Raji (cell line): Measurements from ENCODE around the gene CELA2B.

ENCODE experiments used
- POLR2A ChIP-seq: IDR thresholded peaks from 2 replicates; pipeline ENCODE4 v1.6.1; 2011; ENCODE audit warnings: low read depth, low read length, control low read depth; ENCODE audit not compliant: insufficient read depth

Gene CELA2B

DNA sequence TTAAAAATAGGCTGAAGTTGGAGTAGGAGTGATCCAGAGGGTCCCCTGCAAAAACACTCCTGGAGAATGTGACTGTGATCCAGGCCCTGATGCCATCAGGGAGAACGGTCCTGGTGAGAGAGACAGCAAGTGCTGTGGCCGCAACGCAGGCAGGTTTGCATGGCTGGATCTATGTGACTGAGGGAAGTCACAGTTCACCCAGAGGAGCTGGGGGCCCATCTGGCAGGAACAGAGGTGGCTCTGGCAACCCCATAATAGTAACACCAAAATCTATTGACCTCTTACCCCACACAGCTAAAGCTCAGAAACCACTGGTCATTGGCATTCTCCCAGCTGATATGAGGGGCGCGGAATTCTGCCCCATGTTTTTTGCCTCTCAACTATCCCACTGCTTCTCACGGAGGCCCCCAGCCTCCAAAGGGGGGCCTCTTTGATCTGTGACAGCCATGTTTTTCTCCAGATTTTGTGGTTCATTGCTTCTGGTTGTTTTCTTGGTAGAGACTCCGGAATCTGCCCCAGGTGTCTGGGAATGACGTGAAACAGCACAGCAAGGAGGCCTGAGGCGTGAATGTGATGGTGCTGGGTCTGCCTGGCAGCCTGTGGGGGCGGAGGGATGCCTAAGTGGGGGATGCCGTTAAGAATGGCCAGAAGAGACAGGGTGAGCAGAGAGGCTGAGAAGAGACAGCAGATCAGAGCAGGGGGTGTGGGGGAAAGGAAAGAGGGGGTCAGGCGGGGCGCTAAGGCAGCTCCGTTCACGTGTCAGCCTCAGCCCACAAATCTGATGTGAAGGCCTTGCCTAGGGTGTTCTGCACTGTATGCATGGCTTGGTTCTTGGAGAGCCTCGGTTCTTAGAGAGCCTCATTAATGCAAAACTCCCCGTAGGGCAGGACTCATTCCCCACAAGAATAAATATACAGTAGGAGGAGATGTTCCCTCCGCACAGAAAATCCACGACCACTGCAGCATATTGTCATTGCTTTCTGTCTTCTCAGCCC is 24.6 kb downstream of the CELA2B start:
- TF ChIP-seq POLR2A: no peak

DNA sequence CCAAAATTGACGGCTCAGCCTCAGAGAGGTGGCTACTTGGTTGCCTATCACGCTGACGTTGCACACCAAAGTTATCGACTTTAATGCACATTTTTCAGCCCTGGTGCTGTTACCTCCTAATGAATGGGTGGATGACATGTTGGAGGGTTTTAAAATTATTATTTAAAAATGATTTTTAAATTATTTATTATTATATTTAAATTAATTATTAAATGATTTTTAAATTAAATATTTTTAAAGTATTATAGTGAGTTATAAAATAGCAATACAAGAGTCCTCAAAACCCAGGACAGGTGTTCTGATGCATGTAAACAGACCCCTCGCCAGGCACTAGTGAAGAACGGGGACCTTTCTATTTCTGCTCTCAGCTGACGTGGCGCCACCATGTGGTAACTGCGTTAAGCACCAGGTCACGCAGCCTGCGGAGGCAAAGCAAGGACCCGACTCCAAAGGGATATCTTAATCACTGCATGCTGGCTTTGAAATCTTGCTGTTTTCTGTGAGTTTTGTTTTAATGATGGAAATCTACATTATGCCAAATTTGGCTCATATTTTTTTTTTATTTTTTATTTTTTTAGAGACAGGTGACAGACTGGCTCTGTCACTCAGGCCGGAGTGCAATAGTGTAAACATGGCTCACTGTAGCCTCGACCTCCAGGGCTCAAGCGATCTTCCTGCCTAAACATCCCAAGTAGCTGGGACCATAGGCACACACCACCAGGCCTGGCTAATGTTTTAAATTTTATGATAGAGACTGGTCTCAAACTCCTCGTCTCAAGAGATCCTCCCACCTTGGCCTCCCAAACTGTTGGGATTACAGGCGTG is 25.5 kb downstream of the CELA2B start:
- no peak for TF ChIP-seq POLR2A

DNA sequence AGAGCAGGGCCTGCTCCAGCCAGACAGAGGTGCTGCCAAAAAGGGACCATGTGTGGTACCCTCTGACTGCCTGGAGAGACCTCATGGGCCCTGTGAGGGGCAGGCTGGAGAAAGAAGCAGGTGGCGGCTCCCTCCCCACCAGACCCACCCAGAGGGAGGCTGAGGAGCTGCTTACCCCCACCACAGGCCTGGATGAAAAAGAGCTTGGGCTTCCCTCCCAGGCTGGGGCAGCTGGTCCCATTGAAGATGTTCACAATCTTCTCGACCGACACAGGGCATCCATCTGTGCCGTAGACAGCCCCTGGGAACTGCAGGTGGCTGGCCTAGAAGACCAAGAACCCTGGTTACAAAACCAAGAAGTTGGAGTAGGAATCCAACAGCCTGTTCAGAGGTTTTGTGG is 28.5 kb downstream of the CELA2B start:
- TF ChIP-seq POLR2A: no peak

DNA sequence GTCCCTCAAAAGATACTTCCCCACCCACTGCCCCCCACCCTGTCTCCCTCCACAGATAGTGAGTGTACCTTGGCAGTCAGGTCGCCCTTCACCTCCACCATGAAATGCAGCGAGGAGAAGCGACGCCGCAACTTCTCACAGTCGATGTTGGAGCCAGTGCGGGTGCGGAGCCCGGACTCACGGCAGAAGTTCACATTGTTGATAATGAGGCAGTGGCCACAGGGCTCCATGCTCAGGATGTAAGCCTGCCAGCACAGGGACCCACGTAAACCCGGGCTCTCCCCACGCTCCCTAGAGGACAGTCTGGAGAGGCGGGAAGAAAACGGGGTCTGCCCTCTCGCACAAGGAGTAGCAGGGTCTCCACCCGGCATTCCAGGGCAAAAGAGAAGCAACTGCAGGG is 30.9 kb downstream of the CELA2B start:
- no peak for TF ChIP-seq POLR2A

DNA sequence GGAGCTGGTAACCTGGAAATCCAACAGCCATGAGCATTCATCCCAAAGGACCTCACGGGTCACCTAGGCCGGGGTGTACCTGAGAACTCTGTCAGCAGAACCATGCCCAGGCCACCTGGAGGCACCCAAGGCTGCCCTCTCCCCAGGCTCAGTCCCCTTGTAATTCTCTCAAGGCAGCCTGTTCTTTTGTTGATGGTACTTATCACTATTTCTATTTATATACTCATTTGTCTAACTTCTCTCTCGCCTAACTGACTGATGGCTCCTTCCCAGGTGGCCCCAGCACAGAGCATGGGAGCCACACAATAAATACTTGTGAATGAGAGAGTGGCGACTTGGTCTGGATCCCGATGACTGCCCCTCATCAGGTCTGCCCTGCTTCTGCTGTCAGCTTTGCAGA is 31.4 kb downstream of the CELA2B start:
- no peak for TF ChIP-seq POLR2A

DNA sequence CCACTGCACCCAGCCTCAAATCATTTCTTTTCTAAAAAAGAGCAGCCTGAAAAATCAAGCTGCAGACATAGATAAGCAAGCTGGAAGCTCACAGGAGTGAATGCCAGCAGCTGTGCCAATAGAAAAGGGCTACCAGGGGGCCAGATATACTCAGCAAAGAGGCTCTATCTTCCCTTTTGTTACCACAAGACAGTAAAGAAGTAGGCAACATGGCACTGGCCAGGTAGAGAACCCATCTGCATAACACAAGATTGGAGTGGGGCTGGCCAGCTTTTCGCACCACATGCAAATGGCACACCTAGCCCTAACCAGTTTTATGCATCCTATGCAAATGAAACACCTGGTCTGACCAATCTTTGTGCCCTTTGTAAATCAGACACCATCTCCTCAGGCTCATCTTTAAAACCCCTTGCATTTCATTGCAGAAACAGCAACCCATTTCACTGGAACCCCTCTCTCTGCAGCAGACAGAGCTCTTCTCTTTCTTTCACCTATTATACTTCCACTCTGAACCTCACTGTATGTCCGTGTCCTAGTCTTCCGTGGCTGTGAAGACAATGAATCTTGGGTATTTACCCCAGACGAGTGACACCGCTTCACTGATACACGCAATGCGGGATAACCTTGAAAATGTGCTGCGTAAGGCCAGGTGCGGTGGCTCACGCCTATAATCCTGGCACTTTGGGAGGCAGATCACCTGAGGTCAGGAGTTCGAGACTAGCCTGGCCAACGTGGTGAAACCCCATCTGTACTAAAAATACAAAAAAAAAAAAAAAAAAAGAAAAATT is 33.0 kb downstream of the CELA2B start:
- TF ChIP-seq POLR2A: no peak

DNA sequence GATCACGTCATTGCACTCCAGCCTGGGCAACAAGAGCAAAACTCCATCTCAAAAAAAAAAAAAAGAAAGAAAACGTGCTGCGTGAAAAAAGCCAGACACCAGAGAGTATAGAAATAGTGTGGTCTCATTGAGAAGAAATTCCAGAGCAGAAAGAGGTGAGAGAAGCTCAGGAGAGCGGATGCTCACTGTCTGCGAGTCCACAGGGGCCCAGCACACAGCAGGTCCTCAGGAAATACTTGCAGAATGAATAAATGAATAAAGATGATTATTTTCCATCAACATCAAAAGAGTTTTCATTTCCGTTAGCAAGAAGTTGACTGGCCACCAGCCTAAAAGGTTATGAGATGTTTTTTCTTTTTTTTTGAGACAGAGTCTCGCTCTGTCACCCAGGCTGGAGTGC is 33.7 kb downstream of the CELA2B start:
- no peak for TF ChIP-seq POLR2A

DNA sequence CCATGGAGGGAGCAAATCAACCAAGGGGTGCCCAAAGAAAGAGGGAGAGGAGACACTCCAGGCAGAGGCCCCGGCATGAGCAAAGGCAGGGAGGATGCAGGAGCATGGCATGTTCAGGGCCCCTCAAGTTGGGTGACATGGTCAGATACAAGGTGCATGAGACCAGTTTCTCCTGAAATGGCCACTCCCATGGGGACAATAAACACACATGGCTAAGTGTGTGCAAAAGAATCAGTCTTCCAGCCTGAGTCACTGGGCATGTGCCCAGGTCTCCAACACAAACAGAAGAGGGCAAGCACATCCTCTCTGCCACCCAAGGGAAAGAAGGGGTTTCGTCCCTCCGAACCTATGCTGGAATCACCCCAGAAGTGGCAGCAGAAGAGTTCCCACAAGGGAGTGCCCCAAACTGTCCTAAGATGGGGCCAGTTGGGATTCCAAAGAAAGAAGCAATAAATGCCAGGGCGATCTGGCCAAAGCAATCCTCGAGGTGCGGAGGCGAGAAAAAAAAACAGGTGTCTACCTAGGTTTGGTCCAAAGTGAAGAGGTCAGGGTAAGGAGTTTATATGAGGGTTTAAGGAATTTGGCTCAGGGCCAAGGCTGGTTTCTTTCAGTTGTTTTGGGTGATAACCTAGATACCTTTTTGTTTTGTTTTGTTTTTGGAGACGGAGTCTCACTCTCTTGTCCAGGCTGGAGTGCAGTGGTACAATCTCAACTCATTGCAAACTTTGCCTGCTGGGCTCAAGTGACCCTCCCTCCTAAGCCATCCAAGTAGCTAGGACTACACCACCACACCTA is 34.9 kb downstream of the CELA2B start:
- no peak for TF ChIP-seq POLR2A

DNA sequence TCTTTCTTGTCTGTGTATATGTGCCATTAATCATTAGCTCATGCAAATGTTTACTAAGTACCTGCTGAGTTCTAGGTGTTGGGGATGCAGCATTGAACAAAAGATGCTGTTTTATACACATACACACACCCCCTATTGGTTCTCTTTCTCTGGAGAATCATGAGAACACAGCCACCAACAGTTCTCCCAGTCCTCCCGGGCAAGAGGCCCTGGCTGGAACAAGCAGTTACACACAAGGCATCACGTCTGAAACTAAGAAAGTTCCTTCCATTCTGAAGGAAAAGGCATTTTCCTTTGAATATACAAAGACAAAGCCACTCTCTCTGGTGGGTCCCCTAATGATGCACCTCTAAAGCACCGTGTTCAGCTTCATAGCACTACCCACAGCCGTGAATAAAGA is 37.3 kb downstream of the CELA2B start:
- TF ChIP-seq POLR2A: no peak

DNA sequence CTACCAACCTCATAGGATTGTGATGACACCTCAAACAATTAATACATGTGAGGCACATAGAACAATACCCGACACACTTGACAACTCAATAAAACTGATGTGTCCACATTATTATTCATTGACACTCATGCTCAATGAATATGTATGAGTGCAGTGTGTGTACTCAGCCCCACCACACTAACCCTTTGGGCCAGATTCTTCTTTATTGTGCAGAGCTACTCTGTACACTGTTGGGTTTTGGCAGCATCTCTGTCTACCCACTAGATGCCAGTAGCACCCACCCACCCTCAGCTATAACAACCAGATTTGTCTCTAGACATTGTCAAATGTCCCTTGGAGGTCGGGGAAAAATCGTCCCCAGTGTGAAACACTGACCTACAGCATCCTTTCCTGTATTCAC is 38.0 kb downstream of the CELA2B start:
- no peak for TF ChIP-seq POLR2A

DNA sequence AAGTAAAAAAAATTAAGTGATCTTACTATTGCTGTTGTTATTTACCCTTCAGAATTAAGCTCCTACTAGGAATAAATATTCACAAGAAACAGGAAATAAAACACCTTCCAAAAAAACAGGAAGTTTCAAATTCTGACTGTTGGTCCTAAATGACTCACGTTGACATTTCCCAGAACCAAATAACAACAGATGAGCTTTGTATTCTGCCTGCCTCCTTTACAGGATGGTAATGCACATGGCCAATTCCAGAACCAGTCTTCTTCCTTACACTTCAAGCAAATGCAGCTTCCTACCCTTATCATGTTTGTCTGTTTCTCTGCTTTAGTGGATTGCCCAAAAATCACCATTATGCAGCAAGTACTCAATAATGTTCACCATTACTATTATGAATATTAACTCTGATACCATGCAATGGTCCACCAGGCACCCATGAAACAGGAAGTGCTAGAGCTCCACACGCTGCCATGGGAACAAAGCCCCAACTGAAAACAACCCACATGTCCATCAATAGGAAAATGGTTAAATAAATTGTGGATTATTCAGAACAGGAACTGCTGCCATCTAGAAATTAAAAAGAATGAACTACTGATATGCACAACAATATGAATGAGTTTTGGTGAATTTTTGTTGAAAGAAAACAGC is 39.2 kb downstream of the CELA2B start:
- TF ChIP-seq POLR2A: no peak

DNA sequence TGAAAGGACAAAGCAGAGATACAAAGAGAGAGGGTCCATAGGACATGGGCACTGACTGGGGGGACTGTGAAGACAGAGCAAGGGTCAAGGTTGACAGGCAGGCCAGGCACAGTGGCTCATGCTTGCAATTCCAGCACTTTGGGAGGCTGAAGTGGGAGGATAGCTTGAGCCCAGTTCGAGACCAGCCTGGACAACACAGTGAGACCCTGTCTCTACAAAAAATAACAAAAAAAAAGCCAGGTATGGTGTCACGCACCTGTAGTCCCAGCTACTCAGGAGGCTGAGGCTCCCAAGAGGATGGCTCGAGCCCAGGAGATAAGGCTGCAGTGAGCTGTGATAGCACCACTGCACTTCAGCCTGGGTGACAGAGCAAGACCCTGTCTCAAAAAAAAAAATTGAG is 43.7 kb downstream of the CELA2B start:
- TF ChIP-seq POLR2A: no peak

DNA sequence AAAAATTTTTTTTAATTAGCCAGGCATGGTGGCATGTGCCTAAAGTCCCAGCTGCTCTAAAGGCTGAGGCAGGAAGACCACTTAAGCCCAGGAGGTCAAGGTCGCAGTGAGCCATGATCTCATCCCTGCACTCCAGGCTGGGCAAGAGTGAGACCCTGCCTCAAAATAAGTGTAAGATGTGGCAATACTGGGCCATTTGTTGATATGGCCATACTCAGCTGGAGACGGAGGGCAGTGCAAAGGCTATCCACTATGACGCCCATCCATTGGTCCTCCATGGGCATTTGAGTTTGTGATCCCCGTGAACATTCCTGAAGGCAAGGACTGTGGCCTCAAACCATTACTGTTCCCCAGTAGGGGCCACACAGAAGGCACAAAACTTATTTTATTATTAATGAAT is 46.6 kb downstream of the CELA2B start:
- TF ChIP-seq POLR2A: no peak
